Karpas-422 (cell line): ENCODE results near the gene EYS. TPM values are rescaled to one million over a fixed set of nuclear protein-coding genes. Genes with fewer than 3 reads are reported as not detected.

ENCODE experiments used
- DNase-seq: peaks from one replicate; pipeline ENCODE4 v3.0.0-alpha.2; 2015
- H2AFZ ChIP-seq: fragments of 200-600 bp; sonication (generic); 2 replicates; pipeline ENCODE4 v1.6.1; 2014; ENCODE audit warnings: antibody characterized with exemption, low read length, mixed read lengths
- H3K27ac ChIP-seq: fragments of 200-600 bp; sonication (generic); 2 replicates; pipeline ENCODE4 v1.5.1; 2014; ENCODE audit warnings: mild to moderate bottlenecking, low read length, moderate library complexity
- H3K27me3 ChIP-seq: fragments of 200-600 bp; sonication (generic); 2 replicates; pipeline ENCODE4 v1.6.1; 2014; ENCODE audit warnings: low read length, mixed read lengths
- H3K36me3 ChIP-seq: fragments of 200-600 bp; sonication (generic); 2 replicates; pipeline ENCODE4 v1.6.1; 2014; ENCODE audit warnings: low read length, mixed read lengths; ENCODE audit not compliant: insufficient read depth
- H3K4me1 ChIP-seq: fragments of 200-600 bp; sonication (generic); 2 replicates; pipeline ENCODE4 v1.6.1; 2014; ENCODE audit warnings: mild to moderate bottlenecking, low read length, mixed read lengths
- H3K4me2 ChIP-seq: fragments of 200-600 bp; sonication (generic); 2 replicates; pipeline ENCODE4 v1.6.1; 2014; ENCODE audit warnings: low read length, low read depth, mild to moderate bottlenecking; ENCODE audit not compliant: poor library complexity, severe bottlenecking
- H3K4me3 ChIP-seq: fragments of 200-600 bp; sonication (generic); 2 replicates; pipeline ENCODE4 v1.5.1; 2014; ENCODE audit warnings: mild to moderate bottlenecking, antibody characterized with exemption, low read length, mixed read lengths
- H3K79me2 ChIP-seq: fragments of 200-600 bp; sonication (generic); 2 replicates; pipeline ENCODE4 v1.6.1; 2014; ENCODE audit warnings: mild to moderate bottlenecking, low read length, mixed read lengths
- H3K9ac ChIP-seq: fragments of 200-600 bp; sonication (generic); 2 replicates; pipeline ENCODE4 v1.6.0; 2014; ENCODE audit warnings: low read length
- H3K9me2 ChIP-seq: fragments of 200-600 bp; sonication (generic), shearing (Covaris generic); replicated peaks from 2 replicates; pipeline ENCODE4 v1.6.0; 2014; ENCODE audit warnings: mild to moderate bottlenecking, low read length, moderate library complexity; ENCODE audit not compliant: insufficient read depth
- H3K9me3 ChIP-seq: fragments of 300-700, 200-600 bp; sonication (generic); 2 replicates; pipeline ENCODE4 v1.6.1; 2014; ENCODE audit warnings: low read length, mixed read lengths
- H4K20me1 ChIP-seq: fragments of 200-600 bp; sonication (generic); 2 replicates; pipeline ENCODE4 v1.6.1; 2014; ENCODE audit warnings: mild to moderate bottlenecking, antibody characterized with exemption, low read length, low read depth; ENCODE audit not compliant: insufficient read depth
- total RNA-seq: library from RNA; depleted of rRNA; stranded (reverse); fragments of >200 nt; shearing (Covaris generic); gene quantifications from 2 replicates; pipeline ENCODE4 v1.2.3, GENCODE V29; 2014; ENCODE audit warnings: low replicate concordance

The EYS gene
- total RNA-seq, 1 experiment from 2014 or later: not detected

- H3K9ac ChIP-seq: no peak overlapping the region
- no peaks in the 10 kb centered on the region for H3K4me1 ChIP-seq
- no peaks in the 10 kb centered on the region for H3K79me2 ChIP-seq
- no peak for DNase-seq
- H3K27me3 ChIP-seq: no peaks in the 10 kb centered on the region
- no peak overlapping the region for H2AFZ ChIP-seq
- H3K4me2 ChIP-seq: no peak overlapping the region
- no peaks in the 10 kb centered on the region for H3K9me3 ChIP-seq
- H4K20me1 ChIP-seq: no peaks in the 10 kb centered on the region
- no peaks in the 10 kb centered on the region for H3K36me3 ChIP-seq
- no peaks in the 10 kb centered on the region for H3K9me2 ChIP-seq
- no peak overlapping the region for H3K4me3 ChIP-seq
- no peak overlapping the region for H3K27ac ChIP-seq
Observed at GRCh38 chr6:64146876-64147275, 1560.2 kb downstream of the EYS start.

- H4K20me1 ChIP-seq: no peaks in the 10 kb centered on the region
- no peak overlapping the region for H3K4me3 ChIP-seq
- H3K79me2 ChIP-seq: no peaks in the 10 kb centered on the region
- H3K27me3 ChIP-seq: no peaks in the 10 kb centered on the region
- no peak for DNase-seq
- no peak overlapping the region for H3K9ac ChIP-seq
- no peaks in the 10 kb centered on the region for H3K36me3 ChIP-seq
- H3K9me2 ChIP-seq: no peaks in the 10 kb centered on the region
- H3K27ac ChIP-seq: no peak overlapping the region
- no peaks in the 10 kb centered on the region for H3K4me1 ChIP-seq
- H3K4me2 ChIP-seq: no peak overlapping the region
- H2AFZ ChIP-seq: no peak overlapping the region
- no peaks in the 10 kb centered on the region for H3K9me3 ChIP-seq
Observed at GRCh38 chr6:64146094-64146493, 1560.9 kb downstream of the EYS start.

- Histone ChIP-seq H3K9me2 (no peaks in the 10 kb centered on the region), H2AFZ (no peak overlapping the region), H3K27ac (no peak overlapping the region), H3K36me3 (no peaks in the 10 kb centered on the region), H3K4me2 (no peak overlapping the region), H3K9me3 (no peaks in the 10 kb centered on the region), H3K4me3 (no peak overlapping the region), H3K27me3 (no peaks in the 10 kb centered on the region), H4K20me1 (no peaks in the 10 kb centered on the region), H3K9ac (no peak overlapping the region), H3K4me1 (no peaks in the 10 kb centered on the region), H3K79me2 (no peaks in the 10 kb centered on the region)
- DNase-seq: no peak
Observed at GRCh38 chr6:64145658-64146057, 1561.4 kb downstream of the EYS start.

GRCh38 chr6:64143101-64143500, 1563.9 kb downstream of the EYS start:
- Histone ChIP-seq H3K9me3 (no peaks in the 10 kb centered on the region), H3K27ac (no peak overlapping the region), H3K27me3 (no peaks in the 10 kb centered on the region), H4K20me1 (no peaks in the 10 kb centered on the region), H3K36me3 (no peaks in the 10 kb centered on the region), H3K4me1 (no peaks in the 10 kb centered on the region), H3K4me2 (no peak overlapping the region), H3K9ac (no peak overlapping the region), H3K4me3 (no peak overlapping the region), H3K79me2 (no peaks in the 10 kb centered on the region), H3K9me2 (no peaks in the 10 kb centered on the region), H2AFZ (no peak overlapping the region)
- DNase-seq: no peak

GRCh38 chr6:64141680-64142079, 1565.3 kb downstream of the EYS start:
- no peak for DNase-seq
- H3K4me2 ChIP-seq: no peak overlapping the region
- no peaks in the 10 kb centered on the region for H3K9me3 ChIP-seq
- no peak overlapping the region for H3K4me3 ChIP-seq
- no peaks in the 10 kb centered on the region for H3K36me3 ChIP-seq
- no peak overlapping the region for H2AFZ ChIP-seq
- H3K79me2 ChIP-seq: no peaks in the 10 kb centered on the region
- H3K4me1 ChIP-seq: no peaks in the 10 kb centered on the region
- H3K27me3 ChIP-seq: no peaks in the 10 kb centered on the region
- no peaks in the 10 kb centered on the region for H4K20me1 ChIP-seq
- H3K9ac ChIP-seq: no peak overlapping the region
- no peaks in the 10 kb centered on the region for H3K9me2 ChIP-seq
- H3K27ac ChIP-seq: no peak overlapping the region

- Histone ChIP-seq H3K27ac (no peak overlapping the region), H3K79me2 (no peaks in the 10 kb centered on the region), H4K20me1 (no peaks in the 10 kb centered on the region), H3K36me3 (no peaks in the 10 kb centered on the region), H3K27me3 (no peaks in the 10 kb centered on the region), H3K4me1 (no peaks in the 10 kb centered on the region), H3K4me2 (no peak overlapping the region), H2AFZ (no peak overlapping the region), H3K9me3 (no peaks in the 10 kb centered on the region), H3K4me3 (no peak overlapping the region), H3K9ac (no peak overlapping the region), H3K9me2 (no peaks in the 10 kb centered on the region)
- no peak for DNase-seq
Observed at GRCh38 chr6:64128301-64129024, 1578.6 kb downstream of the EYS start.

- no peak for DNase-seq
- Histone ChIP-seq H3K27ac (no peak overlapping the region), H3K4me3 (no peak overlapping the region), H3K36me3 (no peaks in the 10 kb centered on the region), H3K9ac (no peak overlapping the region), H3K9me3 (no peaks in the 10 kb centered on the region; the same call in 1 of the 2 replicates), H3K27me3 (no peaks in the 10 kb centered on the region), H3K9me2 (no peaks in the 10 kb centered on the region), H3K4me2 (no peak overlapping the region), H3K79me2 (no peaks in the 10 kb centered on the region), H3K4me1 (no peaks in the 10 kb centered on the region), H4K20me1 (no peaks in the 10 kb centered on the region), H2AFZ (no peak overlapping the region)
Observed at GRCh38 chr6:64123761-64124633, 1583.0 kb downstream of the EYS start.

- Histone ChIP-seq H3K4me1 (no peaks in the 10 kb centered on the region), H4K20me1 (no peaks in the 10 kb centered on the region), H3K79me2 (no peaks in the 10 kb centered on the region), H3K4me2 (no peak overlapping the region), H3K4me3 (no peak overlapping the region), H3K9me2 (no peaks in the 10 kb centered on the region), H2AFZ (no peak overlapping the region), H3K36me3 (no peaks in the 10 kb centered on the region), H3K9ac (no peak overlapping the region), H3K9me3 (no peaks in the 10 kb centered on the region; the same call in 1 of the 2 replicates), H3K27me3 (no peaks in the 10 kb centered on the region), H3K27ac (no peak overlapping the region)
- no peak for DNase-seq
Observed at GRCh38 chr6:64122712-64123375, 1584.2 kb downstream of the EYS start.
